A673 (cell line): ENCODE results near the gene NRXN3. TPM values are rescaled to one million over a fixed set of nuclear protein-coding genes. Genes with fewer than 3 reads are reported as not detected.

ENCODE experiments used
- BruUV-seq: library from RNA; stranded (reverse); fragments of 400-500 nt; replicated peaks from 2 replicates; lab custom pipeline; 2021; lab: Mats Ljungman, UMichigan
- CTCF ChIA-PET: fragments of 300-600 bp; sonication (Branson Sonifier 250); formaldehyde crosslinking; loops from one replicate; lab custom pipeline; 2022; ENCODE audit warnings: antibody characterized with exemption; lab: Charles Lee
- POLR2A ChIA-PET: fragments of 300-600 bp; sonication (Branson Sonifier 250); formaldehyde crosslinking; loops from one replicate; lab custom pipeline; 2022; ENCODE audit warnings: antibody characterized with exemption; ENCODE audit not compliant: low non-redundant PET; lab: Charles Lee
- DNase-seq: peaks from one replicate; pipeline ENCODE4 v3.0.0-alpha.2; 2015; ENCODE audit warnings: low spot score
- H3K27ac ChIP-seq: fragments of 200-600 bp; sonication (generic); 2 replicates; pipeline ENCODE4 v1.5.1; 2016; ENCODE audit warnings: mixed run types, low read depth, mild to moderate bottlenecking, mixed read lengths, antibody characterized with exemption, low read length; ENCODE audit not compliant: poor library complexity, severe bottlenecking
- H3K27me3 ChIP-seq: fragments of 200-600 bp; sonication (generic); replicated peaks from 2 replicates; pipeline ENCODE4 v1.6.1; 2017; ENCODE audit warnings: mixed run types, low read depth, mild to moderate bottlenecking, mixed read lengths, antibody characterized with exemption, low read length; ENCODE audit not compliant: insufficient read depth, poor library complexity
- H3K36me3 ChIP-seq: fragments of 200-600 bp; sonication (generic); 2 replicates; pipeline ENCODE4 v1.6.1; 2016; ENCODE audit warnings: mixed run types, mild to moderate bottlenecking, mixed read lengths, antibody characterized with exemption, low read length; ENCODE audit not compliant: insufficient read depth, poor library complexity, severe bottlenecking
- H3K4me1 ChIP-seq: fragments of 200-600 bp; sonication (generic); 2 replicates; pipeline ENCODE4 v1.6.1; 2017; ENCODE audit warnings: mixed run types, mild to moderate bottlenecking, mixed read lengths, antibody characterized with exemption, low read length; ENCODE audit not compliant: insufficient read depth, poor library complexity, severe bottlenecking
- H3K4me3 ChIP-seq: fragments of 200-600 bp; sonication (generic); 2 replicates; pipeline ENCODE4 v1.5.1; 2016; ENCODE audit warnings: low read depth, mixed run types, mild to moderate bottlenecking, mixed read lengths, low read length; ENCODE audit not compliant: poor library complexity, severe bottlenecking
- H3K9me3 ChIP-seq: fragments of 200-600 bp; sonication (generic); 2 replicates; pipeline ENCODE4 v1.6.1; 2016; ENCODE audit warnings: mixed run types, low read depth, mild to moderate bottlenecking, mixed read lengths, antibody characterized with exemption, low read length; ENCODE audit not compliant: poor library complexity, severe bottlenecking
- CTCF ChIP-seq: fragments of 300-800, 200-600 bp; sonication (generic); conservative IDR thresholded peaks from 2 replicates; pipeline ENCODE4 v1.5.1; 2017; ENCODE audit warnings: low read depth, mild to moderate bottlenecking, antibody characterized with exemption, low read length, moderate library complexity, mixed read lengths
- EZH2 ChIP-seq: fragments of 200-600 bp; sonication (generic); IDR thresholded peaks from 2 replicates; pipeline ENCODE4 v1.6.1; 2017; ENCODE audit warnings: borderline replicate concordance, low read depth, mild to moderate bottlenecking, mixed read lengths, antibody characterized with exemption, low read length; ENCODE audit not compliant: poor library complexity, severe bottlenecking
- intact Hi-C: fragments of 100-400 bp; cut with micrococcal nuclease; formaldehyde crosslinking; loops from one replicate; pipeline ENCODE4 v1.10.0; 2022; ENCODE audit not compliant: unreplicated experiment
- total RNA-seq: library from RNA; stranded (reverse); gene quantifications from 2 replicates; pipeline ENCODE4 v1.2.3, GENCODE V29; 2021

The NRXN3 gene
- total RNA-seq, 1 experiment from 2014 or later, result 0.21 TPM

GRCh38 chr14:79229383-79229909, 1059.3 kb downstream of the NRXN3 start:
- intact Hi-C loops, result no loop called here
- H3K9me3 ChIP-seq, result no peaks in the 10 kb centered on the region
- ChIA-PET CTCF (no interaction called here), POLR2A (no interaction called here)
- H3K4me3 ChIP-seq, result no peak overlapping the region
- no peak overlapping the region for H3K27ac ChIP-seq
- BruUV-seq, result no TSS peak
- no peak for DNase-seq
- TF ChIP-seq EZH2 (no peak), CTCF (no peak)
- no peaks in the 10 kb centered on the region for H3K4me1 ChIP-seq
- H3K27me3 ChIP-seq, result no peaks in the 10 kb centered on the region
- H3K36me3 ChIP-seq, result no peaks in the 10 kb centered on the region

GRCh38 chr14:79242666-79243065, 1072.5 kb downstream of the NRXN3 start:
- Histone ChIP-seq H3K36me3 (no peaks in the 10 kb centered on the region), H3K27me3 (no peaks in the 10 kb centered on the region), H3K27ac (no peak overlapping the region), H3K9me3 (no peaks in the 10 kb centered on the region), H3K4me3 (no peak overlapping the region), H3K4me1 (no peaks in the 10 kb centered on the region)
- intact Hi-C loops, result no loop called here
- POLR2A ChIA-PET, result no interaction called here
- BruUV-seq, result no TSS peak
- TF ChIP-seq EZH2 (no peak), CTCF (no peak)
- CTCF ChIA-PET, result no interaction called here
- DNase-seq, result no peak

DNA sequence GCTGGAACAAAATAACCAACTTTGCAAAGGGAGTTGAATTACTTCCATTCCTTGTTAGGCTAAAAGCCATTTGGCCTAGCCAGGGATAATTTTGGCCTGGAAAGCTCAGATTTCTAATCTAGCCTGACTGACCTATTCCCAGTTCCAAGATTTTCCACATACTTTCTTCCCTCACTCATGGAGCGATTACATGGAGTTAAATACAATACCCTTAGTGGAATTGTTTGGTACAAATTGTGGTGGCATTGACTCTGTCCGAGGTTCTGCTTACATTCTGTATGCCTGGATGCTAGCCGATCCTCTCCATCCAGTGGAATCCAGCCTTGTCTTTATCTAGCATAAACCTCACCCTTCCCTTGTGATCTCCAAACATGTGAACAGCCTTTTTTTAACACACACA, 1076.0 kb downstream of the NRXN3 start:
- BruUV-seq, result no TSS peak
- DNase-seq, result no peak
- intact Hi-C loops, result no loop called here
- no peak overlapping the region for H3K27ac ChIP-seq
- TF ChIP-seq CTCF, result no peak
- TF ChIP-seq EZH2, result no peak
- H3K4me3 ChIP-seq, result no peak overlapping the region
- no peaks in the 10 kb centered on the region for H3K27me3 ChIP-seq
- H3K36me3 ChIP-seq, result no peaks in the 10 kb centered on the region
- POLR2A ChIA-PET, result no interaction called here
- no peaks in the 10 kb centered on the region for H3K4me1 ChIP-seq
- H3K9me3 ChIP-seq, result no peaks in the 10 kb centered on the region
- CTCF ChIA-PET, result no interaction called here
